ENCODE results near the gene WDR45B.

WDR45B gene

GRCh38 chr17:82675476-82676245 is 27.4 kb upstream of the WDR45B start:
- no peak for DNase-seq

GRCh38 chr17:82674656-82675475 is 26.6 kb upstream of the WDR45B start:
- no peak for DNase-seq

- no peak for DNase-seq
Measured at GRCh38 chr17:82670661-82671450, 22.6 kb upstream of the WDR45B start.

- DNase-seq, result peak in 1 of 4 experiments; percentile 21
Measured at GRCh38 chr17:82668631-82669099, 20.4 kb upstream of the WDR45B start.

- no peak for DNase-seq
Measured at GRCh38 chr17:82668024-82668630, 19.9 kb upstream of the WDR45B start.

GRCh38 chr17:82667668-82668000 is 19.4 kb upstream of the WDR45B start:
- DNase-seq, result no peak

- DNase-seq, result no peak
Measured at GRCh38 chr17:82666931-82667667, 18.9 kb upstream of the WDR45B start.

- DNase-seq, result no peak
Measured at GRCh38 chr17:82665891-82666290, 17.6 kb upstream of the WDR45B start.

GRCh38 chr17:82665217-82665616 is 17.0 kb upstream of the WDR45B start:
- DNase-seq, result no peak

- no peak for DNase-seq
Measured at GRCh38 chr17:82664701-82665182, 16.5 kb upstream of the WDR45B start.

GRCh38 chr17:82664276-82664575 is 16.0 kb upstream of the WDR45B start:
- no peak for DNase-seq

GRCh38 chr17:82663381-82664275 is 15.4 kb upstream of the WDR45B start:
- no peak for DNase-seq

GRCh38 chr17:82662711-82663261 is 14.5 kb upstream of the WDR45B start:
- DNase-seq, result no peak

- no peak for DNase-seq
Measured at GRCh38 chr17:82661717-82662683, 13.8 kb upstream of the WDR45B start.

GRCh38 chr17:82659886-82660285 is 11.6 kb upstream of the WDR45B start:
- no peak for DNase-seq

GRCh38 chr17:82658796-82659452 is 10.7 kb upstream of the WDR45B start:
- DNase-seq, result no peak

- no peak for DNase-seq
Measured at GRCh38 chr17:82658331-82658730, 10.1 kb upstream of the WDR45B start.

- no peak for DNase-seq
Measured at GRCh38 chr17:82657926-82658325, 9.7 kb upstream of the WDR45B start.

GRCh38 chr17:82656266-82656665 is 8.0 kb upstream of the WDR45B start:
- no peak for DNase-seq
